ENCODE measurements around the gene RAMP3.

RAMP3 gene

DNA sequence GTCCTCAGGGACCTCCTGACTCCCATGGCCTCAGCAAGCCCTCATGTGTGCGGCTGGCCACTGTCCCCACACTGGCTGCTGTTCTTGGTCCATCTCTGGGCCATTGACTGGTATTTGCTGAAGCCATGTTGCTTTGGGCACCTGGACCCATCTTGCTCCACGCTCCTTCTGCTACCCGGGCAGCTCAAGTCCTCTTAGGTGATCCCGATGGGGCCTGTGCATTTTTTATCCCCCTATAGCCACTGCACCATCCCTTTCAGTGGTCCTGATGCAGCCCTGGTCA, 16.7 kb downstream of the RAMP3 start:
- Histone ChIP-seq H3K36me3 (ENCODE audit: control insufficient read depth, insufficient read depth, low read length) (no peaks in the 10 kb centered on the region), H3K4me3 (replicated peaks; ENCODE audit: low read depth, low read length) (no peak overlapping the region), H3K27me3 (replicated peaks; ENCODE audit: control insufficient read depth, insufficient read depth, low read length) (no peaks in the 10 kb centered on the region; the same call in 1 of the 2 replicates)
- DNase-seq (ENCODE audit: extremely low read depth, insufficient read length), result no peak
- TF ChIP-seq, protein P1, sequence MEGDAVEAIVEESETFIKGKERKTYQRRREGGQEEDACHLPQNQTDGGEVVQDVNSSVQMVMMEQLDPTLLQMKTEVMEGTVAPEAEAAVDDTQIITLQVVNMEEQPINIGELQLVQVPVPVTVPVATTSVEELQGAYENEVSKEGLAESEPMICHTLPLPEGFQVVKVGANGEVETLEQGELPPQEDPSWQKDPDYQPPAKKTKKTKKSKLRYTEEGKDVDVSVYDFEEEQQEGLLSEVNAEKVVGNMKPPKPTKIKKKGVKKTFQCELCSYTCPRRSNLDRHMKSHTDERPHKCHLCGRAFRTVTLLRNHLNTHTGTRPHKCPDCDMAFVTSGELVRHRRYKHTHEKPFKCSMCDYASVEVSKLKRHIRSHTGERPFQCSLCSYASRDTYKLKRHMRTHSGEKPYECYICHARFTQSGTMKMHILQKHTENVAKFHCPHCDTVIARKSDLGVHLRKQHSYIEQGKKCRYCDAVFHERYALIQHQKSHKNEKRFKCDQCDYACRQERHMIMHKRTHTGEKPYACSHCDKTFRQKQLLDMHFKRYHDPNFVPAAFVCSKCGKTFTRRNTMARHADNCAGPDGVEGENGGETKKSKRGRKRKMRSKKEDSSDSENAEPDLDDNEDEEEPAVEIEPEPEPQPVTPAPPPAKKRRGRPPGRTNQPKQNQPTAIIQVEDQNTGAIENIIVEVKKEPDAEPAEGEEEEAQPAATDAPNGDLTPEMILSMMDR (IDR thresholded peaks at IDR 0.05; ENCODE audit: insufficient read depth, low read length, poor library complexity, severe bottlenecking), result no peak

DNA sequence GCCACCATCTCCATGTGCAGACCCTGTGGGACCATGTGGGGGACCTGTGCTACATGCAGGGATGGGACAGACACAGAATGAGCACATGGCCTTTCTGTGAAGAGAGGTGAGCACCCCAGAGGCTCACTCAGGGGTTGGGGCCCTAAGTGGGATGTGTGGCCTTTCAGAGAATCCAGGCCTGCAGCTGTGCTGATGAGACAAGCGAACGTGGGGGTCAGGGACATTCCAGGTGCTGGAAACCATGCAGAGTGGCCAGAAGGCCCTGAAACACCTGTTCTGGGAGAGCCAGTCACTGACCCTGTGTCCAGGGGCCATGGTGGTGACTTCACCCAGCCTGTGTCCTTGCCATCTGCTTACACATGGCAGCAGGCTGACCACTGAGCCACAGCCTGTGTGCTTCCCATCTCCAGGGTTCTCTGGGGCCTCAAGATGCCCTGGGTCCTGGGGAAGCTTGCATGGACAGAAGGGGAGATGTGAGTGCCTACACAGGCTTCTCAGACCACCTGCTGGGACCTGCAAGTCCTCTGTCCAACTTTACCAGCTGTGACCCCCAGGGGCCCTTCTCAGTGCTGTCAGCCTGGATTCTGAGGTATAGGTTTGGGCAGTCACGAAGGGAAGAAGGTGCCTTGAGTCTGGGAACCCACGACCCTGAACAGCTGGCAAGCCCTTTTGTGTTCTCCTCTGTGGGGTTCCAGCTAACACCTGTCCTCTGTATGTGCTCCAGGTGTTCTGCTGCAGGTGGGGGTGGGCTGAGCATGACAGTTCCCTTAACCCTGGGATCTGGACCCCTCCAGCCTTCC, 17.6 kb downstream of the RAMP3 start:
- H3K4me3 ChIP-seq (replicated peaks; ENCODE audit: low read depth, low read length), result no peak overlapping the region
- H3K27me3 ChIP-seq (replicated peaks; ENCODE audit: control insufficient read depth, insufficient read depth, low read length), result no peaks in the 10 kb centered on the region; the same call in none of the 2 replicates
- TF ChIP-seq, protein P1 (IDR thresholded peaks at IDR 0.05; ENCODE audit: insufficient read depth, low read length, poor library complexity, severe bottlenecking), result no peak
- no peaks in the 10 kb centered on the region for H3K36me3 ChIP-seq (ENCODE audit: control insufficient read depth, insufficient read depth, low read length)
- DNase-seq (ENCODE audit: extremely low read depth, insufficient read length), result no peak

DNA sequence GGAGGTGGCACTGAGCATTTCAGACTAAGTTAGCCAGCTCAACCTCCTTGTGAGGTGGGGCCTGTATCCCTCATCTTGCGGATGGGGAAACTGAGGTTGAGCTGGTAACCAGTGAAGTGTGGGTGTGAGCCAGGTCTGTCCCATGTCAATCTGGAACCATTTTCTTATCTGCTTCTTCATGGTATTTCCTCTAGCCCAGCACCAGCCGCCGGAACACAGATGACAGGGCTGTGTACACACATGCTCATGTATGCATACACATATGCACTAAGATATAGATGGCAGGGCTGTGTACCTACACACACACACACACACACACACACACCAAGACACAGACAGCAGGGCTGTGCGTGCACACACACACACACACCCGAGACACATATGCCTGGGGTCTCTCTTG, 18.5 kb downstream of the RAMP3 start:
- Histone ChIP-seq H3K27me3 (replicated peaks; ENCODE audit: control insufficient read depth, insufficient read depth, low read length) (no peaks in the 10 kb centered on the region; the same call in none of the 2 replicates), H3K36me3 (ENCODE audit: control insufficient read depth, insufficient read depth, low read length) (no peaks in the 10 kb centered on the region), H3K4me3 (replicated peaks; ENCODE audit: low read depth, low read length) (no peak overlapping the region)
- TF ChIP-seq, protein P1 (IDR thresholded peaks at IDR 0.05; ENCODE audit: insufficient read depth, low read length, poor library complexity, severe bottlenecking), result no peak
- DNase-seq (ENCODE audit: extremely low read depth, insufficient read length), result no peak

DNA sequence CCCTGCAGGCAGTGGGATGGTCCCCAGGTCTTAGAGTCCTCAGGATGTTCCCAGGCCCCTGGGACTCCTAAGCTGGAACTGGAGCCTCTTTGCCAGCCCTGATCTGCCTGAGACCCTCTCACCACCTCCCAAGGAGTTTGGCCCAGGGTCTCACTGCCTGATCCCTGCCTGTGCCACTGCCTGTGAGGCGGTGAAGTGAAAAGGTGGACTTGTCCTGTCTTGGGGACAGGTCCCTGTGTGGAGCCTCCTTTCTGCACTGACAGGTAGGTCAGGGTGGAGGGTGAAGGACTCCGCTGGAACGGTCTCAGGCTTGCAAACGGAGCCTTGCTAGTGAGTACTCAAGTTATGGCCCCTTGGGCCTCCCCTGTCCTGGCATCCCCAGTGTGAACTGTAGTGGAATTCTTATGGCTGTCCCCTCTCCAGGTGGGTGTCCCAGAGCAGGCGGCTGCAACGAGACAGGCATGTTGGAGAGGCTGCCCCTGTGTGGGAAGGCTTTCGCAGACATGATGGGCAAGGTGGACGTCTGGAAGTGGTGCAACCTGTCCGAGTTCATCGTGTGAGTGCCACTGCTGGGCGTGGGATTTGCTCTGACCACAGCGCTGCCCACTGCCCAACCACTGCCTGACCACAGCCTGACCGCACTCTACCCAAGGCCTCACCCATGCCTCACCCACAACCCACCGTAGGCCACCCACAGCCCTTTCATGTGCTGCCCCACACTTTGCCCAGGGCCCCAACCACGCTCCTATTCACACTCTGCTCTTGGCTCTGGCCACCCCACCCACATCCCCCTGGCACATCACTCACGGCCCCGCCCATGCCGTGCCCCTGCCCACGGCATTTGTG, 19.5 kb downstream of the RAMP3 start:
- Histone ChIP-seq H3K4me3 (replicated peaks; ENCODE audit: low read depth, low read length) (no peak overlapping the region), H3K27me3 (replicated peaks; ENCODE audit: control insufficient read depth, insufficient read depth, low read length) (no peaks in the 10 kb centered on the region; the same call in none of the 2 replicates), H3K36me3 (ENCODE audit: control insufficient read depth, insufficient read depth, low read length) (no peaks in the 10 kb centered on the region)
- TF ChIP-seq, protein P1 (IDR thresholded peaks at IDR 0.05; ENCODE audit: insufficient read depth, low read length, poor library complexity, severe bottlenecking), result no peak
- no peak for DNase-seq (ENCODE audit: extremely low read depth, insufficient read length)

DNA sequence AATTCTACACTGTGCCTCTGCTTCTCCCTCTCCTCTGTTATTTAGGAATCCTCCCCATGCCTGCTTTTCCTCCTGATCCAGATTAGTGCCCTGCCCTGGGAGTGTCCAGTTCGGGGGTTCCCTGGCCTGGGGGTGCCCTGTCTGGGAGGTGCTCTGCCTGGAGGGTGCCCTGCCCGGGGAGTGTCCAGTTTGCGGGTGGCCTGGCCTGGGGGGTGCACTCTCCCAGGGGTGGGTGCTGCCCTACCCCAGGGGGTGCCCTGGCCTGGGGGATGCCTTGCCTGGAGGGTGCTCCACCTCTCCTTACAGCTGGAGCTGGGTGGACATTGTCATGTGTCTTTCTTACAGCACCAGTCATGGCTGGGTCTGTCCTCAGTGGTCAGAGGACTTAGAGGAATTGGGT, 20.2 kb downstream of the RAMP3 start:
- H3K4me3 ChIP-seq (replicated peaks; ENCODE audit: low read depth, low read length), result no peak overlapping the region
- no peaks in the 10 kb centered on the region; the same call in none of the 2 replicates for H3K27me3 ChIP-seq (replicated peaks; ENCODE audit: control insufficient read depth, insufficient read depth, low read length)
- no peak for DNase-seq (ENCODE audit: extremely low read depth, insufficient read length)
- no peaks in the 10 kb centered on the region for H3K36me3 ChIP-seq (ENCODE audit: control insufficient read depth, insufficient read depth, low read length)
- TF ChIP-seq, protein P1 (IDR thresholded peaks at IDR 0.05; ENCODE audit: insufficient read depth, low read length, poor library complexity, severe bottlenecking), result no peak

Data from GM06990 (cell line).